Neural cell (in vitro differentiated cells): Measurements from ENCODE around the gene TMEM44. TPM values are rescaled to one million over a fixed set of nuclear protein-coding genes. Genes with fewer than 3 reads are reported as not detected.

ENCODE experiments used
- H2AFZ ChIP-seq: fragments of 200-600, 300-800 bp; sonication (generic), shearing (Covaris generic); 2 replicates; pipeline ENCODE4 v1.6.0; 2014; ENCODE audit warnings: low read depth, mild to moderate bottlenecking, antibody characterized with exemption, low read length, moderate library complexity
- H3F3A ChIP-seq: fragments of 200-600 bp; shearing (Covaris generic); 2 replicates; pipeline ENCODE4 v1.6.1; 2016; ENCODE audit warnings: mild to moderate bottlenecking, moderate library complexity, mixed read lengths, antibody characterized with exemption, low read length; ENCODE audit not compliant: insufficient read depth, poor library complexity, severe bottlenecking
- H3K27ac ChIP-seq: fragments of 200-600, 300-800 bp; sonication (generic), shearing (Covaris generic); 2 replicates; pipeline ENCODE4 v1.5.1; 2014; ENCODE audit warnings: mild to moderate bottlenecking, low read length, moderate library complexity
- H3K27me3 ChIP-seq: fragments of 300-800, 200-600 bp; sonication (generic), shearing (Covaris generic); 2 replicates; pipeline ENCODE4 v1.6.0; 2014; ENCODE audit warnings: mild to moderate bottlenecking, low read depth, low read length, moderate library complexity; ENCODE audit not compliant: insufficient read depth
- H3K36me3 ChIP-seq: fragments of 300-800, 200-600 bp; sonication (generic), shearing (Covaris generic); 2 replicates; pipeline ENCODE4 v1.5.1; 2014; ENCODE audit warnings: mild to moderate bottlenecking, antibody characterized with exemption, low read length, moderate library complexity; ENCODE audit not compliant: insufficient read depth
- H3K4me2 ChIP-seq: fragments of 300-800, 200-600 bp; sonication (generic), shearing (Covaris generic); 2 replicates; pipeline ENCODE4 v1.6.0; 2014; ENCODE audit warnings: mild to moderate bottlenecking, low read length
- H3K4me3 ChIP-seq: fragments of 300-800, 200-600 bp; sonication (generic), shearing (Covaris generic); 2 replicates; pipeline ENCODE4 v1.5.1; 2014; ENCODE audit warnings: mild to moderate bottlenecking, low read length, moderate library complexity
- H3K79me2 ChIP-seq: fragments of 200-600 bp; shearing (Covaris generic); replicated peaks from 2 replicates; pipeline ENCODE4 v1.6.0; 2014; ENCODE audit warnings: mild to moderate bottlenecking, low read length, moderate library complexity; ENCODE audit not compliant: insufficient read depth
- H3K9ac ChIP-seq: fragments of 300-800, 200-600 bp; sonication (generic), shearing (Covaris generic); 2 replicates; pipeline ENCODE4 v1.6.1; 2016; ENCODE audit warnings: mild to moderate bottlenecking, low read length, mixed read lengths
- H3K9me2 ChIP-seq: fragments of 200-600 bp; shearing (Covaris generic); 2 replicates; pipeline ENCODE4 v1.6.1; 2016; ENCODE audit warnings: mild to moderate bottlenecking, low read length, mixed read lengths; ENCODE audit not compliant: insufficient read depth
- H3K9me3 ChIP-seq: fragments of 200-600, 300-800 bp; sonication (generic), shearing (Covaris generic); 2 replicates; pipeline ENCODE4 v1.6.1; 2016; ENCODE audit warnings: mild to moderate bottlenecking, mixed run types, low read length, moderate library complexity, mixed read lengths
- H4K20me1 ChIP-seq: fragments of 200-600 bp; shearing (Covaris generic); 2 replicates; pipeline ENCODE4 v1.6.1; 2016; ENCODE audit warnings: mild to moderate bottlenecking, mixed run types; ENCODE audit not compliant: insufficient read depth
- CTCF ChIP-seq: fragments of 450-650 bp; IDR thresholded peaks from 2 replicates; pipeline ENCODE4 v1.5.1; 2014; ENCODE audit warnings: antibody characterized with exemption, mild to moderate bottlenecking, moderate library complexity; ENCODE audit not compliant: poor library complexity, severe bottlenecking
- EP300 ChIP-seq: fragments of 450-650 bp; conservative IDR thresholded peaks from 2 replicates; pipeline ENCODE4 v1.6.1; 2014; ENCODE audit warnings: antibody characterized with exemption, mild to moderate bottlenecking, moderate library complexity; ENCODE audit not compliant: poor library complexity, severe bottlenecking
- EZH2 ChIP-seq: fragments of 200-600, 300-800 bp; shearing (Covaris generic), sonication (generic); IDR thresholded peaks from 2 replicates; pipeline ENCODE4 v1.6.1; 2014; ENCODE audit warnings: antibody characterized with exemption, low read length, borderline replicate concordance, mild to moderate bottlenecking; ENCODE audit not compliant: insufficient read depth, poor library complexity, severe bottlenecking
- MXI1 ChIP-seq: fragments of 450-650 bp; conservative IDR thresholded peaks from 2 replicates; pipeline ENCODE4 v1.6.1; 2014; ENCODE audit warnings: antibody characterized with exemption, mild to moderate bottlenecking; ENCODE audit not compliant: poor library complexity, severe bottlenecking
- POLR2AphosphoS5 ChIP-seq: IDR thresholded peaks from 2 replicates; pipeline ENCODE4 v1.6.1; 2012
- RAD21 ChIP-seq: fragments of 450-650 bp; conservative IDR thresholded peaks from 2 replicates; pipeline ENCODE4 v1.6.1; 2014; ENCODE audit warnings: antibody characterized with exemption, mild to moderate bottlenecking, moderate library complexity
- REST ChIP-seq: IDR thresholded peaks from 2 replicates; pipeline ENCODE4 v1.6.1; 2012; ENCODE audit warnings: borderline replicate concordance
- SMC3 ChIP-seq: fragments of 450-650 bp; conservative IDR thresholded peaks from 2 replicates; pipeline ENCODE4 v1.6.1; 2014; ENCODE audit warnings: antibody characterized with exemption, mild to moderate bottlenecking, moderate library complexity; ENCODE audit not compliant: poor library complexity
- TAF1 ChIP-seq: IDR thresholded peaks from 2 replicates; pipeline ENCODE4 v1.6.1; 2012; ENCODE audit warnings: low read depth
- polyA plus RNA-seq: library from polyadenylated mRNA; depleted of rRNA; stranded (reverse); fragments of >200 nt; gene quantifications from 2 replicates; pipeline ENCODE4 v1.2.3, GENCODE V29; 2014

The TMEM44 gene
- polyA plus RNA-seq, 1 donor from 2014 or later, result 40.6 TPM

GRCh38 chr3:194615226-194615625 is 18.0 kb downstream of the TMEM44 start:
- H3K79me2 ChIP-seq, result no peaks in the 10 kb centered on the region
- TF ChIP-seq SMC3 (no peak), MXI1 (no peak), RAD21 (no peak), REST (no peak), TAF1 (no peak), EZH2 (no peak), POLR2AphosphoS5 (no peak), EP300 (no peak), CTCF (no peak)
- H3F3A ChIP-seq, result no peaks in the 10 kb centered on the region
- H3K9me3 ChIP-seq, result no peaks in the 10 kb centered on the region
- H2AFZ ChIP-seq, result no peak overlapping the region
- H3K36me3 ChIP-seq, result no peaks in the 10 kb centered on the region
- H3K27me3 ChIP-seq, result no peaks in the 10 kb centered on the region
- H4K20me1 ChIP-seq, result no peaks in the 10 kb centered on the region
- no peaks in the 10 kb centered on the region for H3K9me2 ChIP-seq
- H3K9ac ChIP-seq, result no peak overlapping the region
- no peak overlapping the region for H3K4me3 ChIP-seq
- H3K27ac ChIP-seq, result no peak overlapping the region
- no peak overlapping the region for H3K4me2 ChIP-seq

GRCh38 chr3:194612221-194612620 is 21.0 kb downstream of the TMEM44 start:
- H3K27ac ChIP-seq, result no peak overlapping the region
- no peaks in the 10 kb centered on the region for H3K79me2 ChIP-seq
- no peak overlapping the region for H2AFZ ChIP-seq
- no peak overlapping the region for H3K4me3 ChIP-seq
- no peaks in the 10 kb centered on the region for H3K27me3 ChIP-seq
- H3K4me2 ChIP-seq, result no peak overlapping the region
- H3K36me3 ChIP-seq, result peaks cover 6% of the 10 kb centered on the region
- H3K9ac ChIP-seq, result no peak overlapping the region
- H4K20me1 ChIP-seq, result no peaks in the 10 kb centered on the region
- no peaks in the 10 kb centered on the region for H3F3A ChIP-seq
- no peaks in the 10 kb centered on the region for H3K9me3 ChIP-seq
- H3K9me2 ChIP-seq, result no peaks in the 10 kb centered on the region
- no peak for TF ChIP-seq EZH2
- no peak for TF ChIP-seq CTCF
